Measurements from ENCODE around the gene SNX18.

SNX18 gene

GRCh38 chr5:54544044-54544443, 26.5 kb downstream of the SNX18 start:
- no peak for DNase-seq

- no peak for DNase-seq
Observed at GRCh38 chr5:54545796-54546195, 28.2 kb downstream of the SNX18 start.

- peak; percentile 81 for DNase-seq
Observed at GRCh38 chr5:54547711-54548250, 30.2 kb downstream of the SNX18 start.

GRCh38 chr5:54548565-54548964, 31.0 kb downstream of the SNX18 start:
- DNase-seq: no peak

GRCh38 chr5:54551292-54551691, 33.7 kb downstream of the SNX18 start:
- DNase-seq: no peak

- no peak for DNase-seq
Observed at GRCh38 chr5:54551926-54552325, 34.4 kb downstream of the SNX18 start.

GRCh38 chr5:54552446-54552845, 34.9 kb downstream of the SNX18 start:
- DNase-seq: no peak

GRCh38 chr5:54553659-54554207, 36.2 kb downstream of the SNX18 start:
- no peak for DNase-seq

GRCh38 chr5:54556141-54556540, 38.6 kb downstream of the SNX18 start:
- no peak for DNase-seq

- DNase-seq: no peak
Observed at GRCh38 chr5:54558362-54558761, 40.8 kb downstream of the SNX18 start.

GRCh38 chr5:54561651-54562050, 44.1 kb downstream of the SNX18 start:
- DNase-seq: no peak

- DNase-seq: peak; percentile 31
Observed at GRCh38 chr5:54563083-54563761, 45.7 kb downstream of the SNX18 start.

- DNase-seq: no peak
Observed at GRCh38 chr5:54567996-54568395, 50.4 kb downstream of the SNX18 start.

- peak; percentile 33 for DNase-seq
Observed at GRCh38 chr5:54570916-54571315, 53.4 kb downstream of the SNX18 start.

- DNase-seq: no peak
Observed at GRCh38 chr5:54571462-54571861, 53.9 kb downstream of the SNX18 start.

- DNase-seq: no peak
Observed at GRCh38 chr5:54573812-54574489, 56.4 kb downstream of the SNX18 start.

GRCh38 chr5:54577528-54577927, 60.0 kb downstream of the SNX18 start:
- DNase-seq: no peak

GRCh38 chr5:54577937-54578653, 60.5 kb downstream of the SNX18 start:
- no peak for DNase-seq

- DNase-seq: peak; percentile 5
Observed at GRCh38 chr5:54579591-54580295, 62.2 kb downstream of the SNX18 start.

GRCh38 chr5:54580997-54581811, 63.6 kb downstream of the SNX18 start:
- DNase-seq: peak; percentile 8

- peak; percentile 22 for DNase-seq
Observed at GRCh38 chr5:54581831-54582548, 64.4 kb downstream of the SNX18 start.
